Measurements from ENCODE around the gene PHF12.

Gene PHF12

GRCh38 chr17:28881533-28882056 lies 69.7 kb downstream of the PHF12 start:
- H4K20me1 ChIP-seq (ENCODE audit: low read depth, low read length) = no peaks in the 10 kb centered on the region
- H3K9ac ChIP-seq (ENCODE audit: low read length) = no peak overlapping the region
- no peaks in the 10 kb centered on the region for H3K9me2 ChIP-seq (replicated peaks; ENCODE audit: insufficient read depth, low read length)
- TF ChIP-seq, protein P1, sequence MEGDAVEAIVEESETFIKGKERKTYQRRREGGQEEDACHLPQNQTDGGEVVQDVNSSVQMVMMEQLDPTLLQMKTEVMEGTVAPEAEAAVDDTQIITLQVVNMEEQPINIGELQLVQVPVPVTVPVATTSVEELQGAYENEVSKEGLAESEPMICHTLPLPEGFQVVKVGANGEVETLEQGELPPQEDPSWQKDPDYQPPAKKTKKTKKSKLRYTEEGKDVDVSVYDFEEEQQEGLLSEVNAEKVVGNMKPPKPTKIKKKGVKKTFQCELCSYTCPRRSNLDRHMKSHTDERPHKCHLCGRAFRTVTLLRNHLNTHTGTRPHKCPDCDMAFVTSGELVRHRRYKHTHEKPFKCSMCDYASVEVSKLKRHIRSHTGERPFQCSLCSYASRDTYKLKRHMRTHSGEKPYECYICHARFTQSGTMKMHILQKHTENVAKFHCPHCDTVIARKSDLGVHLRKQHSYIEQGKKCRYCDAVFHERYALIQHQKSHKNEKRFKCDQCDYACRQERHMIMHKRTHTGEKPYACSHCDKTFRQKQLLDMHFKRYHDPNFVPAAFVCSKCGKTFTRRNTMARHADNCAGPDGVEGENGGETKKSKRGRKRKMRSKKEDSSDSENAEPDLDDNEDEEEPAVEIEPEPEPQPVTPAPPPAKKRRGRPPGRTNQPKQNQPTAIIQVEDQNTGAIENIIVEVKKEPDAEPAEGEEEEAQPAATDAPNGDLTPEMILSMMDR (IDR thresholded peaks at IDR 0.05; ENCODE audit: insufficient read depth, low read length, poor library complexity, severe bottlenecking) = no peak
- no peak for TF ChIP-seq EZH2phosphoT487 (conservative IDR thresholded peaks at IDR 0.05; ENCODE audit: low read length)
- H3K79me2 ChIP-seq (ENCODE audit: insufficient read depth, low read length) = no peaks in the 10 kb centered on the region
- H3K4me2 ChIP-seq (ENCODE audit: low read depth, low read length, poor library complexity, severe bottlenecking) = no peak overlapping the region
- no peaks in the 10 kb centered on the region for H3K27me3 ChIP-seq (ENCODE audit: low read length)
- no peaks in the 10 kb centered on the region for H3K9me3 ChIP-seq (ENCODE audit: insufficient read depth, low read length)
- 0 out of 2 replicates have a peak, but pooled peaks cover 4% of the 10 kb centered on the region for H3K36me3 ChIP-seq (ENCODE audit: low read length)
- no peak overlapping the region for H3K27ac ChIP-seq (ENCODE audit: low read depth, low read length)
- H3F3A ChIP-seq (ENCODE audit: insufficient read depth) = no peaks in the 10 kb centered on the region
- no peak overlapping the region for H2AFZ ChIP-seq (ENCODE audit: low read depth, low read length, severe bottlenecking)
- no peak overlapping the region for H3K4me3 ChIP-seq (ENCODE audit: insufficient read depth, low read length, poor library complexity, severe bottlenecking)

DNA sequence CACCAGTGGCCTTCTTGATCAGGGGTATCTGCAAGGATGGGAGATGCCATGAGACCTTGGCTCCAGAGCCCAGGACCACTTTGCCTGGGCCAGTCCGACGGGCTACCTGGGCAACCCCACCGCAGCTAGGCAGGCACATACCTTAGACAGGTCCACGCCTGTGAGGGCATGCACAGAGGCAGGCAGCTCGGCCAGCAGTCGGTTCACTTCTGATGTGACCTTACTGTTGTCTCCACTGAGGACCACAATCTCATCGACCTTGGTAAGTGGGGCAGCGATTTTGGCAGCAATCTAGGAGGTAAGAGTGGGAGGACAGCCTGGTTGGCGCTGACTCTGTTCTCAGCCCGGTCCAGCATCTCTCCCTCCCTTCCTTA lies 70.8 kb downstream of the PHF12 start:
- no peaks in the 10 kb centered on the region for H3F3A ChIP-seq (ENCODE audit: insufficient read depth)
- H3K9ac ChIP-seq (ENCODE audit: low read length) = no peak overlapping the region
- H3K4me2 ChIP-seq (ENCODE audit: low read depth, low read length, poor library complexity, severe bottlenecking) = no peak overlapping the region
- H4K20me1 ChIP-seq (ENCODE audit: low read depth, low read length) = no peaks in the 10 kb centered on the region
- H3K36me3 ChIP-seq (ENCODE audit: low read length) = 0 out of 2 replicates have a peak, but pooled peaks cover 4% of the 10 kb centered on the region
- no peak for TF ChIP-seq EZH2phosphoT487 (conservative IDR thresholded peaks at IDR 0.05; ENCODE audit: low read length)
- TF ChIP-seq, protein P1 (IDR thresholded peaks at IDR 0.05; ENCODE audit: insufficient read depth, low read length, poor library complexity, severe bottlenecking) = no peak
- H3K9me3 ChIP-seq (ENCODE audit: insufficient read depth, low read length) = no peaks in the 10 kb centered on the region
- no peaks in the 10 kb centered on the region for H3K9me2 ChIP-seq (replicated peaks; ENCODE audit: insufficient read depth, low read length)
- H3K79me2 ChIP-seq (ENCODE audit: insufficient read depth, low read length) = no peaks in the 10 kb centered on the region
- H3K27me3 ChIP-seq (ENCODE audit: low read length) = no peaks in the 10 kb centered on the region
- H2AFZ ChIP-seq (ENCODE audit: low read depth, low read length, severe bottlenecking) = no peak overlapping the region
- no peak overlapping the region for H3K4me3 ChIP-seq (ENCODE audit: insufficient read depth, low read length, poor library complexity, severe bottlenecking)
- no peak overlapping the region for H3K27ac ChIP-seq (ENCODE audit: low read depth, low read length)

DNA sequence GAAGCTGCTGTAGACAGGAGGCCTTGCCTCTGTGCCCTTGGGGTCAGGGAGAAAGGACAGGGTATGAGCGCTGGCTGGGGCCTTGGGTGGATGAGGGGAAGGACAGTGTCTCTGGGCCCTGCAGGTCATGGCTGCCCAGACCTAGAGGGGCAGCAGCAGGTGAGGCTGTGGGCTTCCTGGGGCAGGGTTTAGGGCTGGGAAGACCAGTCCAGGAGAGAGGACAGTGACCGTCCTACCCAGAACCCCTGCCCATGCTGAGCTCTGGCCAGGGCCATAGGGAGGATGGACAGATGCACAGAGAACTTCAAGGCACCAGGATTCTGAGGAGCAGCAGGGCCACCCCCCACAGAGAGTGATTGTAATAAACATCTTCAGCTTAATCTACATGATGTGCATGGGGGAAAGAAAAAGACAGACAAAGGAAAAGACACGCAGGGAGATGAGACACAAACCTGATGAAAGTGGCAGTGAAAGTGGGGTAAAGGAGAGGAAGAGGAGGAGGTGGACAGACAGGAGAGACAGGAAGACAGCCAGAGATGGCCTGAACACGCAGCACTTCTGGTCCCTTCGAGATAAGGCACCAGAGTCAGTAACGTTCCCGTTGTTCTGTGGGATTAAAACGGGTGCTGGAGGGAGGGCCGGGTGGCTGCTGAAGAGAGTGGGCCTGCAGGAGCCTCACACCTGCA lies 71.3 kb downstream of the PHF12 start:
- no peaks in the 10 kb centered on the region for H3K79me2 ChIP-seq (ENCODE audit: insufficient read depth, low read length)
- H3K4me2 ChIP-seq (ENCODE audit: low read depth, low read length, poor library complexity, severe bottlenecking) = no peak overlapping the region
- no peaks in the 10 kb centered on the region for H4K20me1 ChIP-seq (ENCODE audit: low read depth, low read length)
- no peak overlapping the region for H3K9ac ChIP-seq (ENCODE audit: low read length)
- H3K27ac ChIP-seq (ENCODE audit: low read depth, low read length) = no peak overlapping the region
- H3K27me3 ChIP-seq (ENCODE audit: low read length) = no peaks in the 10 kb centered on the region
- H3K9me2 ChIP-seq (replicated peaks; ENCODE audit: insufficient read depth, low read length) = no peaks in the 10 kb centered on the region
- no peak for TF ChIP-seq EZH2phosphoT487 (conservative IDR thresholded peaks at IDR 0.05; ENCODE audit: low read length)
- TF ChIP-seq, protein P1 (IDR thresholded peaks at IDR 0.05; ENCODE audit: insufficient read depth, low read length, poor library complexity, severe bottlenecking) = no peak
- no peak overlapping the region for H3K4me3 ChIP-seq (ENCODE audit: insufficient read depth, low read length, poor library complexity, severe bottlenecking)
- H3K36me3 ChIP-seq (ENCODE audit: low read length) = 0 out of 2 replicates have a peak, but pooled peaks cover 4% of the 10 kb centered on the region
- no peak overlapping the region for H2AFZ ChIP-seq (ENCODE audit: low read depth, low read length, severe bottlenecking)
- no peaks in the 10 kb centered on the region for H3F3A ChIP-seq (ENCODE audit: insufficient read depth)
- H3K9me3 ChIP-seq (ENCODE audit: insufficient read depth, low read length) = no peaks in the 10 kb centered on the region
